ENCODE data around the gene NUDT3. TPM values are rescaled to one million over a fixed set of nuclear protein-coding genes. Genes with fewer than 3 reads are reported as not detected.

Gene NUDT3
- total and polyA plus RNA-seq, 9 of the 15 experiments (the other 6 are each of a cell fraction or from before 2014, with no cell fraction given): 5.4 to 81.2 (median 56.4) TPM

DNA sequence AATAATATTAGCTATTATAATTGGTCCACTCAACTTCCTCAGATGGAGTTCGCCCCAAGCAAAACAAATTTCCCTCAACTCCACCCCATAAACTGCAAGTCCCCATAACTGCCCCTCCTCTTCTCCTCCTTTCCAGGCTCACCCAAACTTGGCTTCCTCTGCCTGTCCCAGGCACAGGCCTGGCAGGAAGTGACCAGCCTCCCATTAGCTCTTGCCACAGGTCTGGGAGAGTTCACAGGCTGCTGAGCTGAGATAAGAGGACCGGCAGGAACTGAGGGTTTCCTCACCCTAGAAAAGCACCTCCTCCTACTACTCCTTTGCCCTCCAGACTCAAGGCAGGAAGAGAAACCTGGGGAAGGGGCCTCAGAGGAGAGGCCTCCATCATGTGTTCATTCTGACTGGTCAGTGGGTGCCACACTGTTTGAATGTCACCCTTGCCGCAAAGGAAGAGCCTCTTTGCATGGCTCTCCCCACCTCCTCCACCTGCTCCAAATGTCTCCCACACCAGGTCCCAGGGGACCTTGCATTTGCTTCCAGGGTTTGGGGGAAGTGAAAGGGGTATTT is 119.1 kb downstream of the NUDT3 start (continued):
- TF ChIP-seq, protein P1, sequence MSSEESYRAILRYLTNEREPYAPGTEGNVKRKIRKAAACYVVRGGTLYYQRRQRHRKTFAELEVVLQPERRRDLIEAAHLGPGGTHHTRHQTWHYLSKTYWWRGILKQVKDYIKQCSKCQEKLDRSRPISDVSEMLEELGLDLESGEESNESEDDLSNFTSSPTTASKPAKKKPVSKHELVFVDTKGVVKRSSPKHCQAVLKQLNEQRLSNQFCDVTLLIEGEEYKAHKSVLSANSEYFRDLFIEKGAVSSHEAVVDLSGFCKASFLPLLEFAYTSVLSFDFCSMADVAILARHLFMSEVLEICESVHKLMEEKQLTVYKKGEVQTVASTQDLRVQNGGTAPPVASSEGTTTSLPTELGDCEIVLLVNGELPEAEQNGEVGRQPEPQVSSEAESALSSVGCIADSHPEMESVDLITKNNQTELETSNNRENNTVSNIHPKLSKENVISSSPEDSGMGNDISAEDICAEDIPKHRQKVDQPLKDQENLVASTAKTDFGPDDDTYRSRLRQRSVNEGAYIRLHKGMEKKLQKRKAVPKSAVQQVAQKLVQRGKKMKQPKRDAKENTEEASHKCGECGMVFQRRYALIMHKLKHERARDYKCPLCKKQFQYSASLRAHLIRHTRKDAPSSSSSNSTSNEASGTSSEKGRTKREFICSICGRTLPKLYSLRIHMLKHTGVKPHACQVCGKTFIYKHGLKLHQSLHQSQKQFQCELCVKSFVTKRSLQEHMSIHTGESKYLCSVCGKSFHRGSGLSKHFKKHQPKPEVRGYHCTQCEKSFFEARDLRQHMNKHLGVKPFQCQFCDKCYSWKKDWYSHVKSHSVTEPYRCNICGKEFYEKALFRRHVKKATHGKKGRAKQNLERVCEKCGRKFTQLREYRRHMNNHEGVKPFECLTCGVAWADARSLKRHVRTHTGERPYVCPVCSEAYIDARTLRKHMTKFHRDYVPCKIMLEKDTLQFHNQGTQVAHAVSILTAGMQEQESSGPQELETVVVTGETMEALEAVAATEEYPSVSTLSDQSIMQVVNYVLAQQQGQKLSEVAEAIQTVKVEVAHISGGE (CRISPR knock-in tag; IDR thresholded peaks at IDR 0.05): peak in 1 of 3 experiments; percentile 79; a peak in 2 of 6 replicates
- peak in 1 of 2 experiments; percentile 67 for TF ChIP-seq NCOA2 (IDR thresholded peaks at IDR 0.05; ENCODE audit: partially characterized antibody in 2 of 2)
- TF ChIP-seq ZNF239 (CRISPR knock-in tag; IDR thresholded peaks at IDR 0.05): peak; percentile 65
- TF ChIP-seq EGR1 (conservative IDR thresholded peaks at IDR 0.05): no peak; the same call in none of the 2 replicates
- TF ChIP-seq, protein P2, sequence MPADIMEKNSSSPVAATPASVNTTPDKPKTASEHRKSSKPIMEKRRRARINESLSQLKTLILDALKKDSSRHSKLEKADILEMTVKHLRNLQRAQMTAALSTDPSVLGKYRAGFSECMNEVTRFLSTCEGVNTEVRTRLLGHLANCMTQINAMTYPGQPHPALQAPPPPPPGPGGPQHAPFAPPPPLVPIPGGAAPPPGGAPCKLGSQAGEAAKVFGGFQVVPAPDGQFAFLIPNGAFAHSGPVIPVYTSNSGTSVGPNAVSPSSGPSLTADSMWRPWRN (IDR thresholded peaks at IDR 0.05; ENCODE audit: low read depth): peak; percentile 80
- peak; percentile 69 for TF ChIP-seq FOSL1 (tag; conservative IDR thresholded peaks at IDR 0.05)
- no peak for TF ChIP-seq COPS2 (conservative IDR thresholded peaks at IDR 0.05)
- TF ChIP-seq MIER1 (IDR thresholded peaks at IDR 0.05; ENCODE audit: low read depth): no peak
- TF ChIP-seq ARID2 (IDR thresholded peaks at IDR 0.05): 0 out of 2 replicates have a peak, but pooled peaks have one; percentile 1
- peak; percentile 91 for TF ChIP-seq STAT5A (IDR thresholded peaks at IDR 0.05; ENCODE audit: borderline replicate concordance, low read length)
- peak; percentile 49 for TF ChIP-seq POLR2B (IDR thresholded peaks at IDR 0.05; ENCODE audit: low read depth, partially characterized antibody)
- peak; percentile 58; the same call in 1 of the 2 replicates for TF ChIP-seq ZKSCAN8 (CRISPR knock-in tag; IDR thresholded peaks at IDR 0.05)
- TF ChIP-seq TAL1 (IDR thresholded peaks at IDR 0.05): peak; percentile 94
- no peak for TF ChIP-seq EZH2 (IDR thresholded peaks at IDR 0.05; ENCODE audit: borderline replicate concordance, low read depth, low read length)
- TF ChIP-seq GTF2E2 (tag; IDR thresholded peaks at IDR 0.05): peak; percentile 89
